Measurements from ENCODE around the gene WDR37.

DNA sequence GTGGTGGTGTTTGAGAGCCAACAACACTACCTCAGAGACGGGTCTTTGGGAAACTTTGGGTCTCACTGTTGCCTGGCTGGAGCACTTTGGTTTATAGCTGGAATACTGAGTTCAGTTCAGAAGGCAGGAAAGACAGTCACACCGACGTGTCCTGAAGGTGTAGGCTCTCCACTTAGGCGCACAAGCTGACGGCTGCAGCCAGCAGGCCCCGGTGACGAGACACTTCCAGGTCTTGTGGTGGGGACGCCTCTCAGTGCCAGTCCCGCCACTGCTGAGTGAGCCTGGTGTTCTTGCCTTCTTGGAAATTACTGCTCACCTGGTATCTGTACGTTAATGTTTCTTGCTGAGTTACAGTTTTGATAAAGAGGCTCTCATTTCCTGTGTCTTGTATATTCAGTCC, 74.0 kb downstream of the WDR37 start:
- TF ChIP-seq, protein P1, sequence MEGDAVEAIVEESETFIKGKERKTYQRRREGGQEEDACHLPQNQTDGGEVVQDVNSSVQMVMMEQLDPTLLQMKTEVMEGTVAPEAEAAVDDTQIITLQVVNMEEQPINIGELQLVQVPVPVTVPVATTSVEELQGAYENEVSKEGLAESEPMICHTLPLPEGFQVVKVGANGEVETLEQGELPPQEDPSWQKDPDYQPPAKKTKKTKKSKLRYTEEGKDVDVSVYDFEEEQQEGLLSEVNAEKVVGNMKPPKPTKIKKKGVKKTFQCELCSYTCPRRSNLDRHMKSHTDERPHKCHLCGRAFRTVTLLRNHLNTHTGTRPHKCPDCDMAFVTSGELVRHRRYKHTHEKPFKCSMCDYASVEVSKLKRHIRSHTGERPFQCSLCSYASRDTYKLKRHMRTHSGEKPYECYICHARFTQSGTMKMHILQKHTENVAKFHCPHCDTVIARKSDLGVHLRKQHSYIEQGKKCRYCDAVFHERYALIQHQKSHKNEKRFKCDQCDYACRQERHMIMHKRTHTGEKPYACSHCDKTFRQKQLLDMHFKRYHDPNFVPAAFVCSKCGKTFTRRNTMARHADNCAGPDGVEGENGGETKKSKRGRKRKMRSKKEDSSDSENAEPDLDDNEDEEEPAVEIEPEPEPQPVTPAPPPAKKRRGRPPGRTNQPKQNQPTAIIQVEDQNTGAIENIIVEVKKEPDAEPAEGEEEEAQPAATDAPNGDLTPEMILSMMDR (IDR thresholded peaks at IDR 0.05), result no peak
- no peak for TF ChIP-seq POLR2A (IDR thresholded peaks at IDR 0.05)
